ENCODE measurements around the gene CELF5. TPM values are rescaled to one million over a fixed set of nuclear protein-coding genes. Genes with fewer than 3 reads are reported as not detected.

CELF5 gene
- total RNA-seq, 2 experiments from 2014 or later, result 0.20 to 0.56 TPM

- ATAC-seq (no peak), DNase-seq (no peak)
- Mint-ChIP-seq H3K4me1 (ENCODE audit: low read depth) (no peaks in the 10 kb centered on the region), H3K27me3 (peaks cover 14% of the 10 kb centered on the region), H3K9me3 (no peaks in the 10 kb centered on the region), H3K4me3 (no peak overlapping the region), H3K36me3 (ENCODE audit: low read depth) (no peaks in the 10 kb centered on the region), H3K27ac (no peak overlapping the region)
- intact Hi-C loops (cut with micrococcal nuclease), result no loop called here
- CTCF ChIA-PET, result no interaction called here
- POLR2A ChIA-PET, result no interaction called here
- TF ChIP-seq CTCF (IDR thresholded peaks at IDR 0.05), result no peak
Measured at GRCh38 chr19:3315676-3315973, 91.2 kb downstream of the CELF5 start.

- no peaks in the 10 kb centered on the region for H3K9me3 Mint-ChIP-seq
- ChIA-PET POLR2A (no interaction called here), CTCF (interaction anchor here (1.1 to 2.0 kb wide), 3 partner anchors 12 to 156 kb away, joined by 3 to 9 read pairs (median 4); no protein-coding TSS in a partner anchor)
- ATAC-seq, result no peak
- H3K27ac Mint-ChIP-seq, result no peak overlapping the region
- no peaks in the 10 kb centered on the region for H3K4me1 Mint-ChIP-seq (ENCODE audit: low read depth)
- no peaks in the 10 kb centered on the region for H3K36me3 Mint-ChIP-seq (ENCODE audit: low read depth)
- no peak overlapping the region for H3K4me3 Mint-ChIP-seq
- intact Hi-C loops (cut with micrococcal nuclease), result no loop called here
- H3K27me3 Mint-ChIP-seq, result peaks cover 17% of the 10 kb centered on the region
- TF ChIP-seq CTCF (IDR thresholded peaks at IDR 0.05), result no peak
- no peak for DNase-seq
Measured at GRCh38 chr19:3316132-3316648, 91.7 kb downstream of the CELF5 start.

- ChIA-PET POLR2A (no interaction called here), CTCF (interaction anchor here (1.1 to 2.0 kb wide), 4 partner anchors 9 to 156 kb away, joined by 3 to 9 read pairs (median 4); no protein-coding TSS in a partner anchor)
- intact Hi-C loops (cut with micrococcal nuclease), result no loop called here
- H3K27ac Mint-ChIP-seq, result no peak overlapping the region
- H3K4me1 Mint-ChIP-seq (ENCODE audit: low read depth), result no peaks in the 10 kb centered on the region
- peaks cover 14% of the 10 kb centered on the region for H3K27me3 Mint-ChIP-seq
- ATAC-seq, result no peak
- H3K4me3 Mint-ChIP-seq, result no peak overlapping the region
- no peak for DNase-seq
- no peak for TF ChIP-seq CTCF (IDR thresholded peaks at IDR 0.05)
- no peaks in the 10 kb centered on the region for H3K36me3 Mint-ChIP-seq (ENCODE audit: low read depth)
- no peaks in the 10 kb centered on the region for H3K9me3 Mint-ChIP-seq
Measured at GRCh38 chr19:3316659-3317207, 92.3 kb downstream of the CELF5 start.

- no peaks in the 10 kb centered on the region for H3K9me3 Mint-ChIP-seq
- DNase-seq (no peak), ATAC-seq (no peak)
- H3K4me1 Mint-ChIP-seq (ENCODE audit: low read depth), result no peaks in the 10 kb centered on the region
- ChIA-PET POLR2A (no interaction called here), CTCF (interaction anchor here (1.5 kb wide), 1 partner anchor 15 kb away, joined by 6 read pairs; no protein-coding TSS in a partner anchor)
- intact Hi-C loops (cut with micrococcal nuclease), result loop anchor here (5.0 kb wide), 1 partner anchor 153 kb away; no protein-coding TSS in a partner anchor
- no peak overlapping the region for H3K27ac Mint-ChIP-seq
- no peak for TF ChIP-seq CTCF (IDR thresholded peaks at IDR 0.05)
- H3K36me3 Mint-ChIP-seq (ENCODE audit: low read depth), result no peaks in the 10 kb centered on the region
- H3K27me3 Mint-ChIP-seq, result peaks cover 10% of the 10 kb centered on the region
- no peak overlapping the region for H3K4me3 Mint-ChIP-seq
Measured at GRCh38 chr19:3319643-3320353, 95.3 kb downstream of the CELF5 start.

- Mint-ChIP-seq H3K9me3 (no peaks in the 10 kb centered on the region), H3K27ac (no peak overlapping the region), H3K4me1 (ENCODE audit: low read depth) (no peaks in the 10 kb centered on the region), H3K4me3 (no peak overlapping the region), H3K36me3 (ENCODE audit: low read depth) (no peaks in the 10 kb centered on the region), H3K27me3 (peaks cover 10% of the 10 kb centered on the region)
- TF ChIP-seq CTCF (IDR thresholded peaks at IDR 0.05), result no peak
- ChIA-PET POLR2A (no interaction called here), CTCF (no interaction called here)
- no peak for DNase-seq
- ATAC-seq, result no peak
- intact Hi-C loops (cut with micrococcal nuclease), result loop anchor here (5.0 kb wide), 1 partner anchor 152 kb away; no protein-coding TSS in a partner anchor
Measured at GRCh38 chr19:3320354-3320670, 95.9 kb downstream of the CELF5 start.
